ENCODE measurements around the gene PSMC3.

- TF ChIP-seq CTCF (IDR thresholded peaks at IDR 0.05; ENCODE audit: poor library complexity), result no peak
- no peak for TF ChIP-seq EZH2 (IDR thresholded peaks at IDR 0.05; ENCODE audit: borderline replicate concordance)
Observed at GRCh38 chr11:47466701-47467250, 40.5 kb upstream of the PSMC3 start.
